Left kidney (tissue), 2 donors: Measurements from ENCODE around the gene ZNF311. TPM values are rescaled to one million over a fixed set of nuclear protein-coding genes. Genes with fewer than 3 reads are reported as not detected.
A peak's percentile ranks its signal among the peaks of the same experiment; 100 is the strongest.
"Not testable (repeated sequence)": the region's sequence is repeated elsewhere in the genome, so short reads cannot be mapped to it uniquely, and the experiment has no call there.

ENCODE experiments used
- DNase-seq: peaks from one replicate; pipeline ENCODE4 v3.0.0-alpha.2; 2013
- polyA plus RNA-seq: library from polyadenylated mRNA; unstranded; fragments of 120-200 nt; gene quantifications from one replicate; pipeline ENCODE4 v1.2.1, GENCODE V29; 2013; ENCODE audit not compliant: insufficient read length

ZNF311 gene
- polyA plus RNA-seq, 1 donor: 7.9 TPM

DNA sequence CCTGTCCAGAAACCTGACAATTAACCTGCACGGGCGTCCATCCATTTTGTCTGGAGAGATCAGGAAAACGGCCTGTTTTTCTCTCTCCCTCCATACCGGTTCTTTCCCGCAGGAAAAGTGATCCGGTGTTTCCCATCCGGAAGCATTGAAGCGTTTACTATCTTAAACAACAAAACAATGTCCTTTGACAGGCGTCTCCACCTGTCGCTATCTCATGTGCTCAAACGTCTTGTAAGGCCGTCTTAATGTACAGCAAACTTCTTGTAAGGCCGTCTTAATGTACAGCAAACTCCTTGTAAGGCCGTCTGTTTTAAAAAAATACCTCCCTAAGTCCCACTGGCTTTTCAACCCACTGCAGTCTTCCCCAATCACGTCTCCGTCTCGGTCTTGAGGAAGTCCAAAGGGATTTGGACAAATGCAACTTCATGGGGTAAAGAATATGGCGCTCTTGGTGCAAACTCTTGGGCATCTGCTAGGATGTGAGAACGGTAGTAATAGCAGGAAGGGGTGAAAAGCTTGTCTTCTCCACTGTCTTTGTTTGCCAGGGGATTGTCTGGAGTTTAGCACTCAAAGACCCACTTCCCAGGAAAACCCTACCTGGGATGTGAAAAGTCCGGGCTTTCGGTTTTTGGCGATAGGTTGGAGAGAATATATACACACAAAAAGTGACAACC, 51.4 kb downstream of the ZNF311 start:
- DNase-seq: peak; percentile 28

DNA sequence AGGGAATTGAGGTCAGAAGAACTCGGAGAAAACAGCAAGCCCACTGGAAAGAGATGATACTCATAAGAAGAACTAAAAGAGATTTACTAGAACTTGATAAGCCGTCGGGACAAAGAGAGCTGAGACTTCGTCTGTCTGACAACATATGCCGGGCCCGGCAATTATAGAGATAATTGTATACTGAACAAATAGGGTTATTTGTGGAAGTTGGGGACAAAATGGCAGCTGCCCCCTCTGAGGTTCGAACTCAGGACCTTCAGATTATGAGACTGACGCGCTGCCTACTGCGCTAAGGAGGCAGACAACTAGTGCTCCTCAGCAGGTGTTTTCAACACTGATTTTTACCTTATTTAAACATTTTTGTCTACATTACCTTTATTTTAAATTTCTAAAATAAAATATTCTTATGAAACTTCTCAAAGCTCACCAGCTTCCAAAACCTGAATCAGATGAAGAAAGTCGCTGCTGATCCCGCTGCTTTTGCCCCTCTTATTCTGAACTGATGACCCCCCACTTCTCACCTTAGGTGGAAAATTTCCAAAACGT, 52.0 kb downstream of the ZNF311 start:
- DNase-seq: peak; percentile 37

DNA sequence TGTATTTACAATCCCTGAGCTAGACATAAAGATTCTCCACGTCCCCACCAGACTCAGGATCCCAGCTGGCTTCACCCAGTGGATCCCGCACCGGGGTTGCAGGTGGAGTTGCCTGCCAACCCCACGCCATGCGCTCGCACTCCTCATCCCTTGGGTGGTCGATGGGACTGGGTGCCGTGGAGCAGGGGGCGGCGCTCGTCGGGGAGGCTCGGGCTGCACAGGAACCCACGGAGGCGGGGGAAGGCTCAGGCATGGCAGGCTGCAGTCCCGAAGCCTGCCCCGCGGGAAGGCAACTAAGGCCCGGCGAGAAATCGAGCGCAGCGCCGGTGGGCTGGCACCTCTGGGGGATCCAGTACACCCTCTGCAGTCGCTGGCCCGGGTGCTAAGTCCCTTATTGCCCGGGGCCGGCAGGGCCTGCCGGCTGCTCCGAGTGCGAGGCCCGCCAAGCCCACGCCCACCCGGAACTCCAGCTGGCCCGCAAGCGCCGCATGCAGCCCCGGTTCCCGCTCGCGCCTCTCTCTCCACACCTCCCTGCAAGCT, 55.4 kb downstream of the ZNF311 start:
- not testable (repeated sequence) for DNase-seq

DNA sequence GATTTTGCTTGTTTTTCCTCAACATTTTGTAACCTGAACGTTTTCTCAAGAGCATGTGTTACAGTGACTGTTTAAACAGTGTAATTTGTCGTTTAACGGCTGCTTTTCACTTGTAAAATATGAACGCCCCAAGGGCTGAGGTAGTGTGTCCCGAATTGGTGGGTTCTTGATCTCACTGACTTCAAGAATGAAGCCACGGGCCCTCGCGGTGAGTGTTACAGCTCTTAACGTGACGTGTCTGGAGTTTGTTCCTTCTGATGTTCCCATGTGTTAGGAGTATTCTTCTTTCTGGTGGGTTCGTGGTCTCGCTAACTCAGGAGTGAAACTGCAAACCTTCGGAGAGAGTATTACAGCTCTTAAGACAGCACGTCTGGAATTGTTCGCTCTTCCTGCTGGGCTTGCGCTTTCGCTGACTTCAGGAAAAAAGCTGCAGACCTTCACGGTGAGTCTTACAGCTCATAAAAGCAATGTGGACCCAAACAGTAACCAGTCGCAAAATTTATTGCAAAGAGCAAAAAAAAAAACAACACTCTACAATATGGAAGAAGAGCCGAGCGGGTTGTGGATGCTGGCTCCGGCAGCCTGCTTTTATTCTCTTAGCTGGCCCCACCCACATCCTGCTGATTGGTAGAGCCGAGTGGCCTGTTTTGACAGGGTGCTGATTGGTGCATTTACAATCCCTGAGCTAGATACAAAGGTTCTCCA, 56.2 kb downstream of the ZNF311 start:
- DNase-seq: no peak

DNA sequence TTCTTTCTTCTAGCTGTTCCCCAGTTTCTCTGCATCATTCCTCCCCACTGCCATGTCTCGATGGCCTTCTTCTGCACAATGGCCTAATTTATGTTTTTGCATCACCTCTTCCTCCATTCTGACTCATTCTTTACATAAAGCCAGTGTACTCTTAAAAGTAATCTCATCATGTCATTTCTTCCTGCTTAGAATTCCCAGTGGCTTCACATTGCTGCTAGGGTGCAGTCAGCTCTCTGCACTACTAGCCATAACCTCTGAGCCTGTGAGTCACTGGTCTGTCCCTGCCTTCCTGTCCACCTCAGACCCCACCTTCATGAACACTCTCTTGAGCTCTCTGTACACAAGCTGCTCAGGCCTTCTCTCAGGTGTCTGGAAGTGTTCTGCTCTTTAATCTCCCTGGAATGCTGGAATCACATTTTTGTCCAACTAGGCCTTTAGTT, 57.3 kb downstream of the ZNF311 start:
- DNase-seq: no peak

DNA sequence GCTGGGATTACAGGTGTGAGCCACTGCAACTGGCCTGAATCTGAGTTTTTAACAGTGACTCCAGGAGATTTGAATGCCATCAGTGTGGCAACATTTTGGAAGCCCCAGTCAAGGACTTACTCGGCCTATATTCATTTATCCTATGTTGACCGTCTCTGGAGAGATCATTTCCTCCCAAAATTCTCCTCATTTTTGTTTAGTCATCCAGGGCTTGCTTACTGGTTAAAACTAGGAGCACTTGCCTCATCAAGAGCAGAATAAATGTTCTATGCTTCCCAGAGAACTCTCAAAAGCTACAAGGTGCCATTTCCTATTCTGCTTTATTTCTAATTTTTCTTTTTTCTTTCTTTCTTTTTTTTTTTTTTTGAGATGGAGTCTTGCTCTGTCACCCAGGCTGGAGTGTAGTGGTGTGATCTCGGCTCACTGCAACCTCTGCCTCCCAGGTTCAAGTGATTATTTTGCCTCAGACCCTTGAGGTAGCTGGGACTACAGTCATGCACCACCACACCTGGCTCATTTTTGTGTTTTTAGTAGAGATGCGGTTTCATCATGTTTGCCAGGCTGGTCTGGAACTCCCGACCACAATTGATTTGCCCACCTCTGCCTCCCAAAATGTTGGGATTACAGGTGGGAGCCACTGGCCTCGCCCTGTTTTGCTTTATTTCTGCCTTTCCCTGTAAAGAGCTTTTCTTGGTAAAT, 57.9 kb downstream of the ZNF311 start:
- DNase-seq: no peak

DNA sequence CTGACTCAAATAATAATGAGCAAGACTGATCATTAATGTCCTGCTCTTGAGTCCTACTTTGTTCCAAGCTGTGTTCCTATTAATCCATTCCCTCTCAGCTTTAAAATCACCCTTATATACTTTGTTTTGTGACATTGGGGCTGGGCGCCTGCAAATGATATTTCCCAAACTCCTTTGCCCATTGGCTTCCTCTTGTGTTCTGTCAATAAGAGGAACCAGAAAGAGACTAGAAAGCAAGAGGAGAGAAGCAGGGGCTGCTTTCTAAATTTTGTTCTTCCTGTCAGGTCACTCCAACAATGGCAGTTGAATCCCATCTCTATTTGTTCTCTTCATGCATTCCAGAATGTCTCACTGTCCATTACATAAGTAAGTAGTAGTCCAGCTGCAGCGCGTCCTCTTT, 59.8 kb downstream of the ZNF311 start:
- no peak for DNase-seq

Other genes starting within 250 kb of the ZNF311 start
- gene TRIM27, start 81.3 kb downstream of the ZNF311 start, polyA plus RNA-seq: 101 TPM
- not detected for gene OR2W1, start 39.9 kb upstream of the ZNF311 start, polyA plus RNA-seq
- not detected for gene OR2B3, start 82.0 kb upstream of the ZNF311 start, polyA plus RNA-seq
- not detected for gene OR2J1, start 94.2 kb upstream of the ZNF311 start, polyA plus RNA-seq
- not detected for gene OR2J3, start 102.7 kb upstream of the ZNF311 start, polyA plus RNA-seq
- gene OR2J2, start 165.6 kb upstream of the ZNF311 start, polyA plus RNA-seq: not detected